ENCODE measurements around the gene LRRK1. TPM values are rescaled to one million over a fixed set of nuclear protein-coding genes. Genes with fewer than 3 reads are reported as not detected.

Gene LRRK1
- polyA plus RNA-seq, 1 donor (not counting 4 experiments of a cell fraction or from before 2014, with no cell fraction given): 6.2 TPM

DNA sequence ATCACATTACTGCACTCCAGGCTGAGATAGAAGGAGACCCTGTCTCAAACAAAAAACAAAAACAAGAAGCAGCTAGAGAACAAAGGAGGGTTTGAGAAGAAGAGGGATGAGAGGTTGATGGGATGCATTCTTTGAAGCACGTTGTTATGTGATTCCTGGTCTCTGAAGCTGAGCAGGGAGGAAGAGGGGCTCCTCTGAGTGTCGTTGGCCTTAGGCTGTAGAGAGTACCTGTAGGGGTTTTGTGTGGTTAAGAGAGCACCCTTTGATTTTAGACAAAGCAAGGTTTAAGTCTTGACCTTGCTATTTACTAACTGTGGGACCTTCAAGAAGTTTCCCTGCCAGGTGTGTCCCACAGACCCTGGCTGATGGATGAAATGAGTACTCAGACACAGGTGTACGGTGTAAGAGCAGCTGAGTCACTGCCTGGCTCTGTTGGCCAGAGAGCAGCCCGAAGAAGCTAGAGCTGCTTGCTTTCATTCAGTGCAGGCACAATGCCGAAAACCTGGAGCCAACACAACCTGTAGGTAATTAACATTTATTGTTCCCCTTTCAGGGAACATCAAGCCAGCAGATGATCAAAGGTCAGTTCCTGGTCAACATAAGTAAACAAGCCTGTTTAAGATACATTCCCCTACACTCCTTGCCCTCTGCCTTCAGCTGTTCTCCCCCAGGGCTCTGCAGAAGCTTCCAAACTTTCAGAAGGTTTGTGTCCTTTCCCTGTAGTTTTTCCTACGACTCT is 67.2 kb downstream of the LRRK1 start:
- Histone ChIP-seq H3K9ac (ENCODE audit: control insufficient read depth, extremely low read depth, insufficient read depth, low read length) (no peak overlapping the region), H3K4me3 (ENCODE audit: control insufficient read depth in 2 of 3, extremely low read depth in 1 of 3, insufficient read depth in 2 of 3, low read depth in 1 of 3, low read length in 3 of 3) (no peak overlapping the region), H3K4me2 (ENCODE audit: control insufficient read depth, extremely low read depth, insufficient read depth, low read depth, low read length) (no peak overlapping the region), H3K27me3 (ENCODE audit: control insufficient read depth, extremely low read depth, insufficient read depth, low read length) (no peaks in the 10 kb centered on the region), H3K4me1 (ENCODE audit: control insufficient read depth, extremely low read depth, insufficient read depth, low read length) (no peaks in the 10 kb centered on the region), H2AFZ (ENCODE audit: control insufficient read depth, low read length) (no peak overlapping the region), H3K9me1 (ENCODE audit: control insufficient read depth, extremely low read depth, insufficient read depth, low read length) (no peaks in the 10 kb centered on the region), H4K20me1 (ENCODE audit: control insufficient read depth, extremely low read depth, insufficient read depth, low read length) (no peaks in the 10 kb centered on the region), H3K36me3 (ENCODE audit: control insufficient read depth in 2 of 2, extremely low read depth in 1 of 2, insufficient read depth in 2 of 2, low read length in 2 of 2) (peaks cover 5 to 7% of the 10 kb centered on the region in 2 experiments), H3K9me3 (ENCODE audit: control insufficient read depth, low read depth, low read length) (no peaks in the 10 kb centered on the region), H3K79me2 (ENCODE audit: control insufficient read depth, insufficient read depth, low read length) (no peaks in the 10 kb centered on the region), H3K27ac (ENCODE audit: control insufficient read depth, insufficient read depth, low read length) (no peak overlapping the region)
- dilution Hi-C loops (cut with MboI; ENCODE audit: extremely low pct_ligation_motif_present, low sequenced_read_pairs): no loop called here
- FAIRE-seq (no peak), DNase-seq (ENCODE audit: low read depth, low spot score) (no peak)
- TF ChIP-seq, protein P1, sequence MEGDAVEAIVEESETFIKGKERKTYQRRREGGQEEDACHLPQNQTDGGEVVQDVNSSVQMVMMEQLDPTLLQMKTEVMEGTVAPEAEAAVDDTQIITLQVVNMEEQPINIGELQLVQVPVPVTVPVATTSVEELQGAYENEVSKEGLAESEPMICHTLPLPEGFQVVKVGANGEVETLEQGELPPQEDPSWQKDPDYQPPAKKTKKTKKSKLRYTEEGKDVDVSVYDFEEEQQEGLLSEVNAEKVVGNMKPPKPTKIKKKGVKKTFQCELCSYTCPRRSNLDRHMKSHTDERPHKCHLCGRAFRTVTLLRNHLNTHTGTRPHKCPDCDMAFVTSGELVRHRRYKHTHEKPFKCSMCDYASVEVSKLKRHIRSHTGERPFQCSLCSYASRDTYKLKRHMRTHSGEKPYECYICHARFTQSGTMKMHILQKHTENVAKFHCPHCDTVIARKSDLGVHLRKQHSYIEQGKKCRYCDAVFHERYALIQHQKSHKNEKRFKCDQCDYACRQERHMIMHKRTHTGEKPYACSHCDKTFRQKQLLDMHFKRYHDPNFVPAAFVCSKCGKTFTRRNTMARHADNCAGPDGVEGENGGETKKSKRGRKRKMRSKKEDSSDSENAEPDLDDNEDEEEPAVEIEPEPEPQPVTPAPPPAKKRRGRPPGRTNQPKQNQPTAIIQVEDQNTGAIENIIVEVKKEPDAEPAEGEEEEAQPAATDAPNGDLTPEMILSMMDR (optimal IDR thresholded peaks at IDR 0.05 in 1 of 3, IDR thresholded peaks at IDR 0.05 in 1 of 3, conservative IDR thresholded peaks at IDR 0.05 in 1 of 3; ENCODE audit: extremely low read depth in 1 of 3, insufficient read depth in 2 of 3, low read length in 3 of 3): no peak
- no peak for TF ChIP-seq EZH2 (IDR thresholded peaks at IDR 0.05; ENCODE audit: low read length)

DNA sequence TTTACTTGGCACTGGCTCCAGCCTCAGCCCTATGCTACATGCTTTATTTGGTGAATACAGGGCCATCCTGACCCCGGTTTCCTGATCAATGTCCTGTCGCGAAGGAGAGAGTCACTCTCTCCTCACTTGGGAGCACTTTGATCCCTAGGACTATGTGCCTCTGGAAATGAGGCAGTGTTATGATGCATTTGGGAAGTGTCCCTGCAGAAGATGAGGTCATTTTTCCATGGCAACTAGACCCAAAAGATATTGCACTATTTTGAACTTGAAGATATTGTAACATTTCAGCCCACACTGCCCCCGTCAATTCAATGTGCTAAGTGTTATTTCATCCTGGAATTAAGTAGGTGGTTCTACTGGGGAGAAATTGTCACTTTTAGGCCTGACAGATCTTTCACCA is 68.0 kb downstream of the LRRK1 start:
- Histone ChIP-seq H3K36me3 (ENCODE audit: control insufficient read depth in 2 of 2, extremely low read depth in 1 of 2, insufficient read depth in 2 of 2, low read length in 2 of 2) (peaks cover 5 to 7% of the 10 kb centered on the region in 2 experiments), H3K4me1 (ENCODE audit: control insufficient read depth, extremely low read depth, insufficient read depth, low read length) (no peaks in the 10 kb centered on the region), H3K27ac (ENCODE audit: control insufficient read depth, insufficient read depth, low read length) (no peak overlapping the region), H3K9me3 (ENCODE audit: control insufficient read depth, low read depth, low read length) (no peaks in the 10 kb centered on the region), H3K79me2 (ENCODE audit: control insufficient read depth, insufficient read depth, low read length) (no peaks in the 10 kb centered on the region), H3K4me3 (ENCODE audit: control insufficient read depth in 2 of 3, extremely low read depth in 1 of 3, insufficient read depth in 2 of 3, low read depth in 1 of 3, low read length in 3 of 3) (no peak overlapping the region), H3K4me2 (ENCODE audit: control insufficient read depth, extremely low read depth, insufficient read depth, low read depth, low read length) (no peak overlapping the region), H4K20me1 (ENCODE audit: control insufficient read depth, extremely low read depth, insufficient read depth, low read length) (no peaks in the 10 kb centered on the region), H3K9me1 (ENCODE audit: control insufficient read depth, extremely low read depth, insufficient read depth, low read length) (no peaks in the 10 kb centered on the region), H3K27me3 (ENCODE audit: control insufficient read depth, extremely low read depth, insufficient read depth, low read length) (no peaks in the 10 kb centered on the region), H2AFZ (ENCODE audit: control insufficient read depth, low read length) (no peak overlapping the region), H3K9ac (ENCODE audit: control insufficient read depth, extremely low read depth, insufficient read depth, low read length) (no peak overlapping the region)
- dilution Hi-C loops (cut with MboI; ENCODE audit: extremely low pct_ligation_motif_present, low sequenced_read_pairs): no loop called here
- FAIRE-seq (no peak), DNase-seq (ENCODE audit: low read depth, low spot score) (no peak)
- TF ChIP-seq, protein P1 (optimal IDR thresholded peaks at IDR 0.05 in 1 of 3, IDR thresholded peaks at IDR 0.05 in 1 of 3, conservative IDR thresholded peaks at IDR 0.05 in 1 of 3; ENCODE audit: extremely low read depth in 1 of 3, insufficient read depth in 2 of 3, low read length in 3 of 3): no peak
- no peak for TF ChIP-seq EZH2 (IDR thresholded peaks at IDR 0.05; ENCODE audit: low read length)
